ENCODE measurements around the gene UCN.
"Not testable (repeated sequence)": the region's sequence is repeated elsewhere in the genome, so short reads cannot be mapped to it uniquely, and the experiment has no call there.

GRCh38 chr2:27353386-27353761 lies 45.1 kb upstream of the UCN start:
- TF ChIP-seq CTCF (IDR thresholded peaks at IDR 0.05); REST (IDR thresholded peaks at IDR 0.05; ENCODE audit: insufficient read depth in 1 of 2, low read depth in 2 of 2, low read length in 1 of 2); TCF7L2 (IDR thresholded peaks at IDR 0.05; ENCODE audit: low read depth, low read length); POLR2AphosphoS5 (IDR thresholded peaks at IDR 0.05; ENCODE audit: low read depth, low read length): not testable (repeated sequence)

Measured in Panc1 (cell line).